HG03045 (cell line): ENCODE data around the gene SDHC.
A peak's percentile ranks its signal among the peaks of the same experiment; 100 is the strongest.
"Not testable (repeated sequence)": the region's sequence is repeated elsewhere in the genome, so short reads cannot be mapped to it uniquely, and the experiment has no call there.

Experiments
- ATAC-seq: cut with Tn5 transposase; IDR thresholded peaks from one replicate; pipeline ENCODE4 v1.9.1; 2021; ENCODE audit warnings: mild to moderate bottlenecking, moderate library complexity; ENCODE audit not compliant: unreplicated experiment

The SDHC gene

DNA sequence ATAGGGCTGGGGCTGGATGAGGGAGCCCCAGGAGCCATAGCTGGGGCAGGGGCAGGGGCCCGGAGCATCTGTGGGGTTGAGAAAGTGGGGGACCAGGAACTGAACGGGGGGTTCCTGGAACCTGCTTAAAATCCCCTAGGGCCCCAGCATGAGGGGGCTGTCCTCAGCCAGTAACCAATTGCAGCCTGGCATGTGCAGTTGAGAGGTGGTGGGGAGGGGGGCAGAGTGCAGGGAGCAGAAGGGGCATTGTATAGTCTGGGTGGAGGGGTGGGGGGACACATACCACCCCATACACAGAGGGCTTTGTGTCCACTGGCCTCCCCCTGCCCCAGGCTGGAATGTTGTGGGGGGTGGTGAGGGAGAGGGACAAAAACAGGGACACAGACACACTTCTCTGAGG is 4.3 kb upstream of the SDHC start, which contains the start of gene MPZ:
MPZ (minus strand) TSS at position 101 of the 400 bp plus-strand sequence; CDS start at position 38, 63 bp downstream.
- ATAC-seq, result no peak

GRCh38 chr1:161311595-161312181 is 2.5 kb upstream of the SDHC start:
- no peak for ATAC-seq

GRCh38 chr1:161313554-161314200 is 504 bp upstream of the SDHC start:
- no peak for ATAC-seq

DNA sequence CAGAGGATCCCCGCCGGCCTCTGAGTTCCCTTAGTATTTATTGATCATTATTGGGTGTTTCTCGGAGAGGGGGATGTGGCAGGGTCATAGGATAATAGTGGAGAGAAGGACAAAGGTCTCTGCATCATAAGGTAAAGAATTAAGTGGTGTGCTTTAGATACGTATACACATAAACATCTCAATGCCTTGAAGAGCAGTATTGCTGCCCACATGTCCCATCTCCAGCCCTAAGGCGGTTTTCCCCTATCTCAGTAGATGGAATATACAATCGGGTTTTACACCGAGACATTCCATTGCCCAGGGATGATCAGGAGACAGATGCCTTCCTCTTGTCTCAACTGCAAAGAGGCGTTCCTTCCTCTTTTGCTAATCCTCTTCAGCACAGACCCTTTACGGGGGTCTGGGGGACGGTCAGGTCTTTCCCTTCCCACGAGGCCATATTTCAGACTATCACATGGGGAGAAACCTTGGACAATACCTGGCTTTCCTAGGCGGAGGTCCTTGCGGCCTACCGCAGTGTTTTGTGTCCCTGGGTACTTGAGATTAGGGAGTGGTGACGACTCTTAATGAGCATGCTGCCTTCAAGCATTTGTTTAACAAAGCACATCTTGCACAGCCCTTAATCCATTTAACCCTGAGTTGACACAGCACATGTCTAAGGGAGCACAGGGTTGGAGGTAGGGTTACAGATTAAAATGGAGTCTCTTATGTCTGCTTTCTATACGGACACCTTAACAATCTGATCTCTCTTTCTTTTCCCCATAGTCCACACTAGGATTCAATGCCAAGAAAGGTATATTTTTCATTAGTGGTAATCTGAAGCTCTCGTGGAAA is 1.9 kb downstream of the SDHC start:
- not testable (repeated sequence) for ATAC-seq

GRCh38 chr1:161324020-161324419 is 9.8 kb downstream of the SDHC start:
- no peak for ATAC-seq

DNA sequence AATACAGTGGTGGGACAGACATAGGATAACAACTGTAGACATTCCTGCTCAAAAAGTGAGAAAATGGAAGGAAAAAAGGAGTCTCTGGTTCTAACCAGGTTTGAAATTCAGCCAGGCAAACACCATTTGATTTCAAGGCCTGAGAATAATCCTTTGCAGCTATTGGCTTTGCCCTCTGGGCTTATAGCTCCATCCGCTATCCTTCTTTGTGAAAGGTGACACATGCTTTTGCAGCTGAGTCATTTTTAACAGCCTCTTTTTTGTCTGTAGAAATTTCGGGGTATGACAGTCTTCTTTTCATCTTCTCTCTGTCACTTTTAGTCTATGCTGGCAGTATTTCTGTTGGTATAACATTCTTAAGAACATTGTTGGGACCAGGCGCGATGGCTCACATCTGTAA is 16.2 kb downstream of the SDHC start:
- no peak for ATAC-seq

GRCh38 chr1:161333166-161333565 is 19.0 kb downstream of the SDHC start:
- no peak for ATAC-seq

- ATAC-seq, result no peak
Observed at GRCh38 chr1:161335796-161336195, 21.6 kb downstream of the SDHC start.

GRCh38 chr1:161342177-161342576 is 28.0 kb downstream of the SDHC start:
- no peak for ATAC-seq

- ATAC-seq, result no peak
Observed at GRCh38 chr1:161342821-161343220, 28.6 kb downstream of the SDHC start.

DNA sequence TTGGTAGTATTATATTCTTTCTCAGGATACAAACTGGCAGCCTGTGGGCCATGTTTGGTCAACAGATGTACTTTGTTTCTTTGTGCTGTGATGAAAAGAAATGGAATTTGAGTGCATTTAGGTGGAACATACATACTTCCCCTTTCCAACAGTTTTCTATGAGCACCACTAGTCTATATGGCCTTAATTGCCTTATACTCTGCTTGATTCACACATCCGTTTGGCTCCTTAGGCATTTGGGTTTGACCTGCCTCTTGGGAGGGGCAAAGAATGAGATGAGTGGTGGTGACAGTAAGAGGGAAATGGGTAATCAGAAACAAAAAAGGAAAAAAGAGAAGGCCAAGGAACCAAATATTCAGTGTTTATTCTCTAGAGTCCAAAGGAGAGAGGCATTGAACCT is 36.5 kb downstream of the SDHC start:
- ATAC-seq, result no peak

DNA sequence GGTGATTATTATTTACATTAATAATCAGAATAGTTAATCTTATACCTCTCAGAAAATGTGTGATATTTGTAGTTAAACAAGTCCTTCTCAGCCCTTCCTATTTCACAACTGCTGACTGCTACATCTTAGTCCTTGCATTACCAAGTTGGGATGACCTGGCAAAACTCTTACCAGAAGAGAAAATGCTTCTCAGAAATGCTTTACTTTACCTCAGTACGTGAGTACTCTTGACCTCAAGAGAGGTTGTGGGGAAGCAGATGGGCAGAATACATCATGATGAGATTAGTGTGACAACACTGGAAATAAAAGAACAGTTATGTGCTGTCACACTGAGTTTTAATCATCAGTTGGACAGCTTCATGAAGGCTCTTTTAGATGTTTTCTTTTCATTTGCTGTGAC is 37.3 kb downstream of the SDHC start:
- ATAC-seq, result no peak

DNA sequence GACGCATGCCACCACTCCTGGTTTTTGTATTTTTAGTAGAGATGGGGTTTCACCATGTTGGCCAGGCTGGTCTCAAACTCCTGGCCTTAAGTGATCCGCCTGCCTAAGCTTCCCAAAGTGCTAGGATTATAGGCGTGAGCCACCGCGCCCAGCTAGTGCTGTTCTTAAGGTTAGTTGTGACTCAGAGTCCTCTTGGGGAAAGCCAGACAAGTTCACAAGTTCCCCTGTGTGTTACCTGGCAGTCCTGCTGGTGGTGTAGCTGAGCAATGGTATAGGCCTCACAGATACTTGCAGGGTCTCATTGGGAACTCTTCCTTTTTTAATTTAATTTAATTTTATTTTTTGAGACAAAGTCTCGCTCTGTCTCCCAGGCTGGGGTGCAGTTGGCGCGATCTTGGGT is 42.9 kb downstream of the SDHC start:
- ATAC-seq, result no peak

DNA sequence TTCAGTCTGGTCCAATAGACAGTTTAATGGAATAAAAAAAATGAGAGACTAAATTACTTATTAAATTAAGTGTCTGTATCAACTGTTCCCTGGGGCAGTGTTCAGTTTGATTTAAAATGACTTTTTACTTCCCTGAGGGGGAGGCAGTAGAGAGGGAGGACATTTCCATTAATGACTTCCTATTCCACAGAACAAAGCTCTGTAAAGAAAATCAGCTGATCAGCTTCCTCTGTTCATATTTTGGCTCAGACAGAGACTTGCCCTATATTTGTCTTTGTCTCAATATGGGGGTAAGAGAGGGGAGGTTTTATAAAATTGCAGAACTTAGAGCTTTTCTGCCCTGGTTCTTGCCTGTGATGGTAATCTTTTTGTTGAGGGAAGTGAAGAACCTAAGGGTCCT is 45.1 kb downstream of the SDHC start:
- ATAC-seq, result no peak

DNA sequence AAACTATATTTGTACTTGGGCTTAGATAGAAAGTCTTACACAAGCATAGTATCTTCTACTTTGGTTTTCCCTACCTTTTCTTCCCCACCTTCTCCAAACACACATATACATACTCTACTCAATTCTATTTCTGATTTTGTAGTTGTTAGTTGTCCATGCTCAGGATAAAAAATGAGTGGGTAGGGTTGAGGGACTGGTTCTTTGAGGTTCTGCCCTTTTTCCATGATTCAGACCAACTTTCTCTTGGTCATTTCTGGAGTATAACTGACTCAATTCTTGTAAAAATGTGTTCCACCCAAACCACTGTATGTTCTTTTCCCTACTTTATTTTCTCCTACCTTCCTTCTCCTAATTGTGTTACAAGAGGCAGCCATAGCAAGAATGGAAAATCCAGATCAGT is 50.2 kb downstream of the SDHC start:
- no peak for ATAC-seq

DNA sequence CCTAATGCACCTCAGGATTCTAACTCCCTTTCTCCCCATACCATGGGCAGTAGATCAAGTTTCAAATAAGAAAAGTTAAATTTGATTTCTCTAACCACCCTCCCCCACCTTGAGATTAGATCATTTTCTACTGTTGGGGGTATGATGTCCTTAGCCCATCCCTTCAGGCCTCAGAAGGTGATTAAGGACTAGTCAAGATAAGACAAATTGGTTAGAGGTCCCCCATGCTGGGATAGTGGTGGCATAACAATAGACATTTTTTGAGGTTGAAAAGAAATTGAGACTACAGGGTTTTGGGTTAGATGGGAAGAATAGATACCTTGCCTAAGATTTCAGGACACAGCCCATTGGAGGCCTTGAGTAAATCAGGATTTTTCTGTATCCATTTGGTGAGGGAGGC is 51.0 kb downstream of the SDHC start:
- no peak for ATAC-seq

DNA sequence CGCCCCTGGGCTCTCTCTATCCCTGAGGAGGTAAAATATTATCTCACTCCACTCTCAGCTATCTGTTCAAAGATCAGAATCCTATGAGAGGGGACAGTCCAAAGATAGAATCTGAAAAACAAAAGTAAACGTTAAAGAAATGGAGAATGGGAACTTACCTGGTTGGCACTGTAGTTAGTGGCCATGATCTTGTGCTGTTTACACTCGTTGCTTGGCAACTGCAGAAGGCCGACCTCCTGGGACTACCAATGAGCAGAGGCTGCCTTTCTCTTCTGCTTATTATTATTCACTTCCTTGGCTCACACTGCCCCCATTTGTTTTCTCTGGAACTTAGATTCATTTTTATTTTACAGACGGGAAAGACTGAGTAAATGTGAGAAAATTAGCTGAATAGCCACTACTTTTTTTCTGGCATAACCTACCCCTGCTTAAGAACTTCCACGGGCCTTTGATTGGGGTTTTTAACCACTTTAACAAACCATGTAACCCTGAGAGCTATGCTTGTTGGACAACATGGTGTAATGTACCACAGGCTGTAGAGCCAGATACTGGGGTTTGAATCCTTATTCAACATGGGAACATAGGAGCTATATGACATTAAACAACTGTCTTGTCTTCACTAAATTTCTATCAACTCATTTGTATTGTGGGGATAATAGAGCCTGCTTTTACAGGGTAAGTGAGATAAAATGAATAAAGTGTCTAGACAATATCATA is 53.7 kb downstream of the SDHC start, which contains the start of gene CFAP126:
CFAP126 (minus strand) TSS at position 193 of the 717 bp plus-strand sequence; CDS start at position 185, 8 bp downstream.
- ATAC-seq, result peak; percentile 74

DNA sequence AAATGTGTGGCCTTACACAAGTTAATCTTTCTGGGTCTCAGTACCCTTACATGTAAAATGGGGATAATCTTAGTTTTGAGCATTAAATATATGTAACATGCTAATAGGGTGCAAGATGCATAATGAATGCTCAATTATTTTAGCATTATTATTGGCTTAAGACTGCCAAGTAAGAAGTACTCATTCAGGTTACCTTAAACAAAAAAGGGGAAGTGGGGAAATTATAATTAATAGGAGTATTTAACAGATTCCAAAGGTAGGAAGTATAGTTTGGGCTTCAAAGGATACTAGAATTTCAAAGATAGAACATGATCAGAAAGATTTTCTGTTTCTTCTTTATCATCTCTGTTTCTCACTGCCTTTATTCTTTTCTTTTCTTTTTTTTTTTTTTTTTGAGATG is 59.3 kb downstream of the SDHC start:
- ATAC-seq, result no peak

- no peak for ATAC-seq
Observed at GRCh38 chr1:161374373-161374772, 60.2 kb downstream of the SDHC start.

- no peak for ATAC-seq
Observed at GRCh38 chr1:161378014-161378413, 63.8 kb downstream of the SDHC start.

DNA sequence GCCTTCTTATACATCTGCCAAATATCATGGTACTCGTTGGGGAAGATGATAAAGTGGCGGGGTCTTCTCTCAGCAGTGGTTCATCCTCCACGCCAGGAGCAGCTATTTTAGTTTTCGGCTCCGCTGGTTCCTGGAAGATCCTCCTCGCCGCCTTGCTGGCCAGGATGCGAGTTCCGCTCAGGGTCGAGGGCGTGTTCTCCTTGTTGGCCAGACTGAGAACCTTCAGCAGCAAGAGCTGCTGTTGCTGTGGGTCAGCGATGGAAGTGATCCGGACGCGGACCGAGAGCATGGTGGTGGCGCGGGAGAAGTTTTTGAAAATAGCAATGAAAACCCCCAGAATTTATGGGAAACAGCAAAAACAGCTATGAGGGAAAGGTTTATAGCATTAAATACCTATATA is 64.9 kb downstream of the SDHC start:
- no peak for ATAC-seq
